Colonic mucosa (tissue), 4 donors: ENCODE results near the gene AFF3. TPM values are rescaled to one million over a fixed set of nuclear protein-coding genes. Genes with fewer than 3 reads are reported as not detected.

Experiments
- DNase-seq: peaks from one replicate; pipeline ENCODE4 v3.0.0-alpha.2; 2020
- H3K27ac ChIP-seq: fragments of 200-600 bp; one replicate; pipeline ENCODE4 v1.8.0; 2021
- H3K27me3 ChIP-seq: fragments of 200-600 bp; one replicate; pipeline ENCODE4 v1.8.0; 2021
- H3K36me3 ChIP-seq: fragments of 200-600 bp; one replicate; pipeline ENCODE4 v1.8.0; 2021
- H3K4me1 ChIP-seq: fragments of 200-600 bp; one replicate; pipeline ENCODE4 v1.8.0; 2021; ENCODE audit warnings: mild to moderate bottlenecking
- H3K4me3 ChIP-seq: fragments of 200-600 bp; one replicate; pipeline ENCODE4 v1.8.0; 2021
- H3K9ac ChIP-seq, 2 donors: one replicate each; pipeline ENCODE4 v1.7.0; 2013; ENCODE audit warnings: control low read depth in 2 of 2, low read depth in 2 of 2, low read length in 2 of 2
- H3K9me3 ChIP-seq: fragments of 200-600 bp; one replicate; pipeline ENCODE4 v1.8.0; 2021
- intact Hi-C: fragments of 100-400 bp; cut with DNase I; formaldehyde crosslinking; loops from one replicate; pipeline ENCODE4 v1.14.1; 2022
- total RNA-seq, 2 donors: library from RNA; stranded (reverse); fragmentation: NEBNext Ultra II Directional in 1 of 2; extraction: Animal tissue kit (Norgen Biotek cat#: 25700) in 1 of 2; gene quantifications; one replicate each; pipeline ENCODE4 v1.2.1, GENCODE V29; 2021
- TF ChIP-seq, protein P1 (sequence below): fragments of 200-600 bp; IDR thresholded peaks from one replicate; pipeline ENCODE4 v1.8.0; 2022; ENCODE audit warnings: antibody characterized with exemption, mild to moderate bottlenecking
- donor health status: healthy.
- donor health status: DM: no; HTN: no; CAD: no.
- donor health status: DM: no; HTN: no; CAD: no.

The AFF3 gene
- total RNA-seq, 2 donors from 2014 or later, result 0.86 to 2.6 TPM

DNA sequence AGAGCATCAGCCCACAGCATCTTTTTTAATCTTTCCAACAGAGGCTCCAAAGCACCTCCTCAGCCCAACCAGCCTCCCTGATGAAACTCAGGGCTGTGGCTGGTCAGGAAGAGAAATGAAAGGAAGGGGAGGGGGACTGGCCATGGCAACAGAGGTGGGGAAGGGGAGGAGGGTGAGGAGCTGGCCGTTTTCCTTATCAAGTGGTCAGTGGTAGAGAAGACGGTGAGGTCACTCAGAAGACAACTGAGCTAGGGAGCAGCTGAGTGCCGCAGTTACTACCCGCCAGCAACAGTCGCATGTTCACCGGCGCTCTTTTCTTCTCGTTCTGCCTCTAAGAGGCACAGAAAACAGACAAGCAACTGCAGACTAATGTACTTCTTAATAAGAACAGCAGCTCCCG is 97.4 kb downstream of the AFF3 start:
- intact Hi-C loops, result no loop called here
- TF ChIP-seq, protein P1, sequence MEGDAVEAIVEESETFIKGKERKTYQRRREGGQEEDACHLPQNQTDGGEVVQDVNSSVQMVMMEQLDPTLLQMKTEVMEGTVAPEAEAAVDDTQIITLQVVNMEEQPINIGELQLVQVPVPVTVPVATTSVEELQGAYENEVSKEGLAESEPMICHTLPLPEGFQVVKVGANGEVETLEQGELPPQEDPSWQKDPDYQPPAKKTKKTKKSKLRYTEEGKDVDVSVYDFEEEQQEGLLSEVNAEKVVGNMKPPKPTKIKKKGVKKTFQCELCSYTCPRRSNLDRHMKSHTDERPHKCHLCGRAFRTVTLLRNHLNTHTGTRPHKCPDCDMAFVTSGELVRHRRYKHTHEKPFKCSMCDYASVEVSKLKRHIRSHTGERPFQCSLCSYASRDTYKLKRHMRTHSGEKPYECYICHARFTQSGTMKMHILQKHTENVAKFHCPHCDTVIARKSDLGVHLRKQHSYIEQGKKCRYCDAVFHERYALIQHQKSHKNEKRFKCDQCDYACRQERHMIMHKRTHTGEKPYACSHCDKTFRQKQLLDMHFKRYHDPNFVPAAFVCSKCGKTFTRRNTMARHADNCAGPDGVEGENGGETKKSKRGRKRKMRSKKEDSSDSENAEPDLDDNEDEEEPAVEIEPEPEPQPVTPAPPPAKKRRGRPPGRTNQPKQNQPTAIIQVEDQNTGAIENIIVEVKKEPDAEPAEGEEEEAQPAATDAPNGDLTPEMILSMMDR, result no peak
- no peaks in the 10 kb centered on the region for H3K4me1 ChIP-seq

DNA sequence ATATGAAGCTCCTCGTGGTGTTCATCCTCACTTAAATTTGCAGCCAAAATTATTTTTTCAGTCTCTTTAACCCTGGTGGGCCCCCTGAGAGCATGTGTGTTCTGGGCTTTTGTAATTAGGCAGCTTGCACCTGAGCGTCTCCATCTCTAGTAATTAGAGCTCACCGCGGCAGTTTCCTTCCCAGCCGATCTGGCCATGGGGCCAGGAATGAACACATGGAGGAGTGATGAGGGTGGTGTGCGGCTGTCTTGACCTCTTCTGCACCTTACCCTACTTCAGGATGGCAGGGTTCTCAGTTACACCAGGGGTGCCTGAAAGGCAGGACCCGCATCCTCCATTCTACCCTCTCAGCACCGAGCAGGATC is 98.5 kb downstream of the AFF3 start:
- TF ChIP-seq, protein P1, result no peak
- no peak overlapping the region for H3K4me3 ChIP-seq
- no peaks in the 10 kb centered on the region for H3K4me1 ChIP-seq
- H3K36me3 ChIP-seq, result no peaks in the 10 kb centered on the region
- no peaks in the 10 kb centered on the region for H3K9me3 ChIP-seq
- no peak overlapping the region for H3K27ac ChIP-seq
- no peak overlapping the region for H3K9ac ChIP-seq
- intact Hi-C loops, result no loop called here
- no peaks in the 10 kb centered on the region for H3K27me3 ChIP-seq
- no peak for DNase-seq

More for the DNA sequence above, 97.4 kb downstream of the AFF3 start:
- H3K4me3 ChIP-seq, result no peak overlapping the region
- no peaks in the 10 kb centered on the region for H3K27me3 ChIP-seq
- H3K9me3 ChIP-seq, result no peaks in the 10 kb centered on the region
- H3K27ac ChIP-seq, result no peak overlapping the region
- no peak overlapping the region for H3K9ac ChIP-seq
- no peaks in the 10 kb centered on the region for H3K36me3 ChIP-seq
- no peak for DNase-seq

DNA sequence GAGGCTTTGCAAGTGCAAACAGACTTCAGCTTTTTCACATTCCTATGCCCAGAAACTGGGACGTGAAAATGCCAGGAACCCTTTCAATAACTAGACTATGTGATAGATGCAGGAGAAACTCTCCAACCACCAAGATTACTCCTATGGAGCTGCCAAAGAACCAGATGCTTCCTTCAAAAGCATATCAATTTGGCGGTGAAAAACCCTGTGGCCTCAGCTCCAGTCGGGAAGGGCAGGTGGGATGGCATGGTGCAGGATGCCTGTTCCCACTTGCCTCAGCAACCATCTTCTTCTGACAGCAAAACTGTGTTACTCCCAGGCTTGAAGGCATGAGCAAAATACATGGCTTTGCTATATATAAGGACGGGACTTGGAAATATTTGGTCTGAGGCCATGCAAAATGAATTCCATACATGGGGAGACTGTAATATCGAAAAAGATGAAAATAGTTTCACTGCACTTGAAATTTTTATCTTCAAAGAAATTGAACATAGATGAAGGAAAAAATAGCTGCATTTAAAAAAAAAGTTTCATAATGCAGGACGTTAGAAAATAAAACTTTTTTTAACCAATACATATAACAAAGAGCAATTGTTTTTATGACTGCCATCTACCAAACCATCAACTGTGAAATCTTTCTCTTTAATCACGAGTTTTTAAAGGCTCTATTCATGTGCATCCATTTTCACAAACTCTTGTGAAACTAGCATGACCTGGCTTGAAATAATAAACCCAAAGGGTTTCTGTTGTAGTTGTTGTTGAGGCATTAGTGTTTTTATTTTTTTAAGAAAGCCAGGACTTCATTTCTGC is 99.1 kb downstream of the AFF3 start:
- H3K27ac ChIP-seq, result no peak overlapping the region
- H3K27me3 ChIP-seq, result no peaks in the 10 kb centered on the region
- no peak for DNase-seq
- H3K4me3 ChIP-seq, result no peak overlapping the region
- H3K9me3 ChIP-seq, result no peaks in the 10 kb centered on the region
- TF ChIP-seq, protein P1, result no peak
- intact Hi-C loops, result no loop called here
- H3K36me3 ChIP-seq, result no peaks in the 10 kb centered on the region
- no peaks in the 10 kb centered on the region for H3K4me1 ChIP-seq
- H3K9ac ChIP-seq, result no peak overlapping the region

DNA sequence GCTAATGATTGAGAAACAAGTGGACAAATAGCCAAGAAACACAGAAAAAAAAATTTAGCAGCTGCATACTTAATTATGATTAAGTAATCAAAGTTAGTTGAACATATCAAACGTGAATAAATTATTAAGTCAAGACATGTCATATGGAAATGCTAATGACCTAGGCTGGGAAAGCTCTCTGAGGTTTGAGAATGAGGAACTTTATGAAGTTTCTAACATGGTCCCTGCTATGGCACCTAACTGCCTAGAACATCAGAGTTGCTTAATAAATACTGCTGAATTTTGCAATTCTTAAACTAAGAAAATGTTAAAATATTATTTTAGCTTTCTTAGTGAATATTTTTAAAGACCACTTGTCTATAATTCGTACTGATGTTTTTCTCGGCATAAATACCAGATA is 99.8 kb downstream of the AFF3 start:
- no peak overlapping the region for H3K9ac ChIP-seq
- H3K36me3 ChIP-seq, result no peaks in the 10 kb centered on the region
- no peak for DNase-seq
- H3K4me1 ChIP-seq, result no peaks in the 10 kb centered on the region
- no peaks in the 10 kb centered on the region for H3K27me3 ChIP-seq
- TF ChIP-seq, protein P1, result no peak
- H3K9me3 ChIP-seq, result no peaks in the 10 kb centered on the region
- no peak overlapping the region for H3K4me3 ChIP-seq
- intact Hi-C loops, result no loop called here
- no peak overlapping the region for H3K27ac ChIP-seq

DNA sequence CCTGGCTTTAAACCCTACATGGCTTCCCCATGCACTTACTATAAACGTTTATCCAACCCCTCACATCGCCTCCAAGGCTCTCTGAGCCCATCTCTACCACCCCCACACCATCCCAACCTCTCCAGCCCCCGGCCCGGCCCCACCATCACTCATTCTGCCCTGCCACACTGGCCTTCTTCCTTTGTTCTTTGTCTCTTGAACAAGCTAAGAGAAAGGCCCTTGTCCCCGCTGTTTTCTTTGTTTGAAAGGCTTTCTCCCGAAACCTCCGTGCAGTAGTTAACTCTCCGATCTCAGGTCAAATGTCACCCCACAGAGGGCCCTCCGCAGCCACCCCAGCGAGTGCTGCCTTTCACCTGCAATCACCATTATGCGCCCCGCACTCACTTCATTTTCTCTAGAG is 100.4 kb downstream of the AFF3 start:
- Histone ChIP-seq H3K9ac (no peak overlapping the region), H3K4me1 (no peaks in the 10 kb centered on the region), H3K27me3 (no peaks in the 10 kb centered on the region), H3K36me3 (no peaks in the 10 kb centered on the region), H3K9me3 (no peaks in the 10 kb centered on the region), H3K27ac (no peak overlapping the region), H3K4me3 (no peak overlapping the region)
- no peak for DNase-seq
- intact Hi-C loops, result no loop called here
- TF ChIP-seq, protein P1, result no peak
